GM12875 (cell line): ENCODE results near the gene ILF3.
"Not testable (repeated sequence)": the region's sequence is repeated elsewhere in the genome, so short reads cannot be mapped to it uniquely, and the experiment has no call there.

ENCODE experiments used
- H3K4me3 ChIP-seq: one replicate; pipeline ENCODE4 v1.5.1; 2011; ENCODE audit warnings: low read depth, low read length, control low read depth
- TF ChIP-seq, protein P1 (sequence below): IDR thresholded peaks from 2 replicates; pipeline ENCODE4 v1.5.1; 2011; ENCODE audit warnings: low read depth, mild to moderate bottlenecking, control low read depth, inconsistent platforms, low read length, moderate library complexity, borderline replicate concordance; ENCODE audit not compliant: insufficient read depth

Gene ILF3

GRCh38 chr19:10662384-10663251, 8.5 kb downstream of the ILF3 start:
- TF ChIP-seq, protein P1, sequence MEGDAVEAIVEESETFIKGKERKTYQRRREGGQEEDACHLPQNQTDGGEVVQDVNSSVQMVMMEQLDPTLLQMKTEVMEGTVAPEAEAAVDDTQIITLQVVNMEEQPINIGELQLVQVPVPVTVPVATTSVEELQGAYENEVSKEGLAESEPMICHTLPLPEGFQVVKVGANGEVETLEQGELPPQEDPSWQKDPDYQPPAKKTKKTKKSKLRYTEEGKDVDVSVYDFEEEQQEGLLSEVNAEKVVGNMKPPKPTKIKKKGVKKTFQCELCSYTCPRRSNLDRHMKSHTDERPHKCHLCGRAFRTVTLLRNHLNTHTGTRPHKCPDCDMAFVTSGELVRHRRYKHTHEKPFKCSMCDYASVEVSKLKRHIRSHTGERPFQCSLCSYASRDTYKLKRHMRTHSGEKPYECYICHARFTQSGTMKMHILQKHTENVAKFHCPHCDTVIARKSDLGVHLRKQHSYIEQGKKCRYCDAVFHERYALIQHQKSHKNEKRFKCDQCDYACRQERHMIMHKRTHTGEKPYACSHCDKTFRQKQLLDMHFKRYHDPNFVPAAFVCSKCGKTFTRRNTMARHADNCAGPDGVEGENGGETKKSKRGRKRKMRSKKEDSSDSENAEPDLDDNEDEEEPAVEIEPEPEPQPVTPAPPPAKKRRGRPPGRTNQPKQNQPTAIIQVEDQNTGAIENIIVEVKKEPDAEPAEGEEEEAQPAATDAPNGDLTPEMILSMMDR: no peak
- H3K4me3 ChIP-seq: no peak overlapping the region

DNA sequence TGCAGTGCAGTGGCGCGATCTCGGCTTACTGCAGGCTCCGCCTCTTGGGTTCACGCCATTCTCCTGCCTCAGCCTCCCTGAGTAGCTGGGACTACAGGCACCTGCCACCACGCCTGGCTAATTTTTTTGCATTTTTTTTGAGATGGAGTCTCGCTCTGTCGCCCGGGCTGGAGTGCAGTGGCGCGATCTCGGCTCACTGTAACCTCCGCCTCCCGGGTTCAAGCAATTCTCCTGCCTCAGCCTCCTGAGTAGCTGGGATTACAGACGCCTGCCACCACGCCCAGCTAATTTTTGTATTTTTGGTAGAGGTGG, 9.1 kb downstream of the ILF3 start:
- not testable (repeated sequence) for H3K4me3 ChIP-seq

- no peak overlapping the region for H3K4me3 ChIP-seq
- TF ChIP-seq, protein P1: no peak
These were observed 13.7 kb downstream of the ILF3 start for GRCh38 chr19:10667867-10668266.

DNA sequence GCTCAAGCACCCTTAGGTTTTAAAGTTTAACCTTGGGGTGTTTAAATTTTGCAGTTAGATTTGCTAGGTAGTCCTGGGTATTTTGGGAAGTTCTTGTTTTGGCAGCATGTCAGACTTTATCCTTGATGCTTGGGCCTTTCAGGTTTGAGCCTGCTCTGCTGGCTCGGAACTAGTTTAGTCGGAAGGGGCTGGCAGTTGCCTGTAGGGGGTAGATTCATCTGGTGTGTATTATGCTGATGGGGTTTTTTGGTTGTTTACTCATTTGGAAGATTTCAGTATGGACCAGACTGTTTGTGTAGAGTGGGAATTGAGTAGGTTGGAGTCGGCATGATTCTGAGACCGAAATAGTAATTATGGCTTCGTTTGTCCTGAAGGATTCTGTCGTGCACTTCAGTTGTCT, 15.1 kb downstream of the ILF3 start:
- TF ChIP-seq, protein P1: no peak
- H3K4me3 ChIP-seq: no peak overlapping the region

GRCh38 chr19:10670182-10670581, 16.0 kb downstream of the ILF3 start:
- no peak overlapping the region for H3K4me3 ChIP-seq
- TF ChIP-seq, protein P1: no peak

GRCh38 chr19:10670876-10671804, 17.0 kb downstream of the ILF3 start:
- TF ChIP-seq, protein P1: no peak
- no peak overlapping the region for H3K4me3 ChIP-seq

DNA sequence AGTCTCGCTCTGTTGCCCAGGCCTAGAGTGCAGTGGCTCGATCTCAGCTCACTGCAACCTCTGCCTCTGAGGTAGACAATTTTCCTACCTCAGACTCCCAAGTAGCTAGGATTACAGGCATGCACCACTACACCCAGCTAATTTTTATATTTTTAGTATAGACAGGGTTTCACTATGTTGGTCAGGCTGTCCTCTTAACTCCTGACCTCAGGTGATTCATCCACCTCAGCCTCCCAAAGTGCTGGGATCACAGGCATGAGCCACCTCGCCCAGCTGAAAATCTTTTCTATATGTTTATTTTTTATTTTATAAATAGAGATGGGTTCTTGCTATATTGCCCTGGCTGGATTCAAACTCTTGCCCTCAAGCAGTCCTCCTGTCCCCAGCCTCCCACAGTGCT, 17.8 kb downstream of the ILF3 start:
- H3K4me3 ChIP-seq: not testable (repeated sequence)

GRCh38 chr19:10675214-10675613, 21.1 kb downstream of the ILF3 start:
- H3K4me3 ChIP-seq: not testable (repeated sequence)
